ENCODE measurements around the gene GARNL3. TPM values are rescaled to one million over a fixed set of nuclear protein-coding genes. Genes with fewer than 3 reads are reported as not detected.

The GARNL3 gene
- total RNA-seq, 1 donor from 2014 or later: 7.8 TPM

GRCh38 chr9:127232833-127233549 is 31.6 kb upstream of the GARNL3 start:
- ATAC-seq (no peak), DNase-seq (no peak)
- Histone ChIP-seq H3K4me3 (no peak overlapping the region), H3K36me3 (no peaks in the 10 kb centered on the region), H3K9me3 (no peaks in the 10 kb centered on the region), H3K27ac (no peak overlapping the region), H3K27me3 (ENCODE audit: low read depth) (no peaks in the 10 kb centered on the region), H3K4me1 (no peaks in the 10 kb centered on the region)
- intact Hi-C loops (cut with DNase I): no loop called here
- TF ChIP-seq, protein P1, sequence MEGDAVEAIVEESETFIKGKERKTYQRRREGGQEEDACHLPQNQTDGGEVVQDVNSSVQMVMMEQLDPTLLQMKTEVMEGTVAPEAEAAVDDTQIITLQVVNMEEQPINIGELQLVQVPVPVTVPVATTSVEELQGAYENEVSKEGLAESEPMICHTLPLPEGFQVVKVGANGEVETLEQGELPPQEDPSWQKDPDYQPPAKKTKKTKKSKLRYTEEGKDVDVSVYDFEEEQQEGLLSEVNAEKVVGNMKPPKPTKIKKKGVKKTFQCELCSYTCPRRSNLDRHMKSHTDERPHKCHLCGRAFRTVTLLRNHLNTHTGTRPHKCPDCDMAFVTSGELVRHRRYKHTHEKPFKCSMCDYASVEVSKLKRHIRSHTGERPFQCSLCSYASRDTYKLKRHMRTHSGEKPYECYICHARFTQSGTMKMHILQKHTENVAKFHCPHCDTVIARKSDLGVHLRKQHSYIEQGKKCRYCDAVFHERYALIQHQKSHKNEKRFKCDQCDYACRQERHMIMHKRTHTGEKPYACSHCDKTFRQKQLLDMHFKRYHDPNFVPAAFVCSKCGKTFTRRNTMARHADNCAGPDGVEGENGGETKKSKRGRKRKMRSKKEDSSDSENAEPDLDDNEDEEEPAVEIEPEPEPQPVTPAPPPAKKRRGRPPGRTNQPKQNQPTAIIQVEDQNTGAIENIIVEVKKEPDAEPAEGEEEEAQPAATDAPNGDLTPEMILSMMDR (IDR thresholded peaks at IDR 0.05): no peak

GRCh38 chr9:127233550-127233949 is 31.0 kb upstream of the GARNL3 start:
- TF ChIP-seq, protein P1 (IDR thresholded peaks at IDR 0.05): no peak
- no peak overlapping the region for H3K4me3 ChIP-seq
- DNase-seq: no peak
- no peak for ATAC-seq
- H3K4me1 ChIP-seq: no peaks in the 10 kb centered on the region
- intact Hi-C loops (cut with DNase I): no loop called here
- no peaks in the 10 kb centered on the region for H3K27me3 ChIP-seq (ENCODE audit: low read depth)
- H3K36me3 ChIP-seq: no peaks in the 10 kb centered on the region
- H3K9me3 ChIP-seq: no peaks in the 10 kb centered on the region
- no peak overlapping the region for H3K27ac ChIP-seq

DNA sequence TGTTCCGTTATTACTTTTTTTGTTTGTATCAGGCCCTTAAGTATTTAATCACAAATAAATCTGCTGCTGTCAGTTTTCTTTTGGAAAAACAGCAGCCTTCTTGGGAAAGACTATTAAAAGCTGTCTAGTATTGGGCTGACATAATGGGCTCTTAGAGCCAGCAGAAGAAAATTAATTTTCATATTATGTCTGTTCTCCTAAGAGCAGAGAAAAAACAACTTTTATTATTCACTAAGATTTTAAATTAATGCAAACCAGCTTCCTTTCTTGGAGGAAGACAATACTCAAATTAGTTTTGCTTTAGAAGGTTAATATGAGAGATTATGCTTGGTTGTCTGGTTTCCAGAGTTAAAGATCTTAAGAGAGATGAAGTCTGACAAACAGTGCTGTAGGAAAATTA is 30.6 kb upstream of the GARNL3 start:
- DNase-seq (no peak), ATAC-seq (no peak)
- Histone ChIP-seq H3K4me1 (no peaks in the 10 kb centered on the region), H3K27ac (no peak overlapping the region), H3K9me3 (no peaks in the 10 kb centered on the region), H3K4me3 (no peak overlapping the region), H3K36me3 (no peaks in the 10 kb centered on the region), H3K27me3 (ENCODE audit: low read depth) (no peaks in the 10 kb centered on the region)
- TF ChIP-seq, protein P1 (IDR thresholded peaks at IDR 0.05): no peak
- intact Hi-C loops (cut with DNase I): no loop called here

- TF ChIP-seq, protein P1 (IDR thresholded peaks at IDR 0.05): no peak
- Histone ChIP-seq H3K9me3 (no peaks in the 10 kb centered on the region), H3K36me3 (no peaks in the 10 kb centered on the region), H3K4me3 (no peak overlapping the region), H3K4me1 (no peaks in the 10 kb centered on the region), H3K27ac (no peak overlapping the region), H3K27me3 (ENCODE audit: low read depth) (no peaks in the 10 kb centered on the region)
- DNase-seq (no peak), ATAC-seq (no peak)
- intact Hi-C loops (cut with DNase I): no loop called here
Observed at GRCh38 chr9:127237801-127238200, 26.8 kb upstream of the GARNL3 start.

DNA sequence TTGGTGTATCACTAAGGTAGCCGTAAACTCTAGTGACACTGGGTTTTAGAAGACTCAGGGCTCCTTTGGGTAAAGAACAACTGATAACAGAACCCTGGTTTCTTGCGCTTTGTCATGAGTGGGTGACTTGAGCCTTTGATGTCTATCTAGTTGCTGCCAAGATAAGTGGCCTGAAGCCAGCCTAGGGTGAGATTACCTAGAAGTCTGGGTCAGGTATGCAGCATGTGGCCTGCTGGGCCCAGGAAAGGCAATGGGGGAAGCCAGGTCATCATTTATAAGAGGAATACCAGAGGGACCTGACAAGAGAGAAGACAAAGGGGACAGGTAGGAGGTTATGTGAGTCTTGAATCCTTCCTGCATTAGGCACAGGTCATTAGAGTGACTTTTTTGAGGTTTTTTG is 23.2 kb upstream of the GARNL3 start:
- H3K4me1 ChIP-seq: peaks cover 4% of the 10 kb centered on the region
- intact Hi-C loops (cut with DNase I): no loop called here
- TF ChIP-seq, protein P1 (IDR thresholded peaks at IDR 0.05): no peak
- no peak overlapping the region for H3K4me3 ChIP-seq
- no peaks in the 10 kb centered on the region for H3K9me3 ChIP-seq
- no peaks in the 10 kb centered on the region for H3K27me3 ChIP-seq (ENCODE audit: low read depth)
- no peak overlapping the region for H3K27ac ChIP-seq
- ATAC-seq: no peak
- DNase-seq: no peak
- no peaks in the 10 kb centered on the region for H3K36me3 ChIP-seq

All from lower lobe of right lung (tissue), 2 donors.